ENCODE results near the gene CACNA1G. TPM values are rescaled to one million over a fixed set of nuclear protein-coding genes. Genes with fewer than 3 reads are reported as not detected.

CACNA1G gene
- total RNA-seq, 1 donor from 2014 or later, result not detected

GRCh38 chr17:50621574-50622031, 61.1 kb downstream of the CACNA1G start:
- DNase-seq (ENCODE audit: low read depth), result no peak
- TF ChIP-seq CTCF (conservative IDR thresholded peaks at IDR 0.05; ENCODE audit: low read depth, low read length), result no peak
- no peak overlapping the region for H3K4me3 ChIP-seq (ENCODE audit: low read depth, low read length)

GRCh38 chr17:50624321-50624934, 63.9 kb downstream of the CACNA1G start:
- DNase-seq (ENCODE audit: low read depth), result no peak
- no peak for TF ChIP-seq CTCF (conservative IDR thresholded peaks at IDR 0.05; ENCODE audit: low read depth, low read length)
- no peak overlapping the region for H3K4me3 ChIP-seq (ENCODE audit: low read depth, low read length)

GRCh38 chr17:50625032-50625871, 64.7 kb downstream of the CACNA1G start:
- H3K4me3 ChIP-seq (ENCODE audit: low read depth, low read length), result no peak overlapping the region
- no peak for TF ChIP-seq CTCF (conservative IDR thresholded peaks at IDR 0.05; ENCODE audit: low read depth, low read length)
- DNase-seq (ENCODE audit: low read depth), result no peak

GRCh38 chr17:50626037-50626574, 65.6 kb downstream of the CACNA1G start:
- peak; percentile 78 for TF ChIP-seq CTCF (conservative IDR thresholded peaks at IDR 0.05; ENCODE audit: low read depth, low read length)
- DNase-seq (ENCODE audit: low read depth), result no peak
- H3K4me3 ChIP-seq (ENCODE audit: low read depth, low read length), result no peak overlapping the region

- no peak overlapping the region for H3K4me3 ChIP-seq (ENCODE audit: low read depth, low read length)
- no peak for DNase-seq (ENCODE audit: low read depth)
- no peak for TF ChIP-seq CTCF (conservative IDR thresholded peaks at IDR 0.05; ENCODE audit: low read depth, low read length)
Observed at GRCh38 chr17:50627036-50627781, 66.7 kb downstream of the CACNA1G start.

GRCh38 chr17:50627782-50628601, 67.5 kb downstream of the CACNA1G start:
- DNase-seq (ENCODE audit: low read depth), result no peak
- TF ChIP-seq CTCF (conservative IDR thresholded peaks at IDR 0.05; ENCODE audit: low read depth, low read length), result no peak
- H3K4me3 ChIP-seq (ENCODE audit: low read depth, low read length), result peak overlapping the region; percentile 21

All from epithelial cell of proximal tubule (primary cell).